Keratinocyte (primary cell): Measurements from ENCODE around the gene NPTXR. TPM values are rescaled to one million over a fixed set of nuclear protein-coding genes. Genes with fewer than 3 reads are reported as not detected.

Experiments
- DNase-seq: peaks from one replicate; pipeline ENCODE4 v3.0.0-alpha.2; 2011; ENCODE audit warnings: low read depth, missing footprints, low spot score
- FAIRE-seq: peaks from 2 replicates; lab custom pipeline; 2011; peaks lifted over from hg19 to GRCh38; lab: Jason Lieb, UNC
- H2AFZ ChIP-seq: 2 replicates; pipeline ENCODE4 v1.6.0; 2012; ENCODE audit warnings: low read length, control low read depth, inconsistent platforms; ENCODE audit not compliant: control insufficient read depth
- H3K27ac ChIP-seq: 2 replicates; pipeline ENCODE4 v1.5.1; 2011; ENCODE audit warnings: low read length; ENCODE audit not compliant: control insufficient read depth, insufficient read depth
- H3K27me3 ChIP-seq: 3 replicates; pipeline ENCODE4 v1.6.0; 2011; ENCODE audit warnings: low read length; ENCODE audit not compliant: control insufficient read depth, insufficient read depth; ENCODE audit errors: extremely low read depth
- H3K36me3 ChIP-seq, 2 experiments: 2 replicates in 1 of 2; 3 replicates in 1 of 2; pipeline ENCODE4 v1.5.1; 2011; ENCODE audit warnings: low read length in 2 of 2, mild to moderate bottlenecking in 1 of 2; ENCODE audit not compliant: control insufficient read depth in 2 of 2, insufficient read depth in 2 of 2; ENCODE audit errors: extremely low read depth in 1 of 2
- H3K4me1 ChIP-seq: 3 replicates; pipeline ENCODE4 v1.5.1; 2011; ENCODE audit warnings: low read length; ENCODE audit not compliant: control insufficient read depth, insufficient read depth; ENCODE audit errors: extremely low read depth
- H3K4me2 ChIP-seq: 3 replicates; pipeline ENCODE4 v1.6.0; 2011; ENCODE audit warnings: low read depth, low read length; ENCODE audit not compliant: control insufficient read depth, insufficient read depth; ENCODE audit errors: extremely low read depth
- H3K4me3 ChIP-seq, 3 experiments: fragments of 200-600 bp in 1 of 3; sonication (generic) in 1 of 3; 2 replicates in 2 of 3; 3 replicates in 1 of 3; pipeline ENCODE4 v1.5.1; 2011 to 2016; ENCODE audit warnings: low read length in 3 of 3, mild to moderate bottlenecking in 3 of 3, control low read depth in 2 of 3, inconsistent platforms in 1 of 3, low read depth in 1 of 3, mixed read lengths in 1 of 3, mixed run types in 1 of 3, moderate library complexity in 1 of 3; ENCODE audit not compliant: control insufficient read depth in 2 of 3, insufficient read depth in 2 of 3; ENCODE audit errors: extremely low read depth in 1 of 3
- H3K79me2 ChIP-seq: 2 replicates; pipeline ENCODE4 v1.6.0; 2012; ENCODE audit warnings: low read length; ENCODE audit not compliant: control insufficient read depth, insufficient read depth
- H3K9ac ChIP-seq: 3 replicates; pipeline ENCODE4 v1.6.0; 2011; ENCODE audit warnings: low read length; ENCODE audit not compliant: control insufficient read depth, insufficient read depth; ENCODE audit errors: extremely low read depth
- H3K9me1 ChIP-seq: 3 replicates; pipeline ENCODE4 v1.6.0; 2011; ENCODE audit warnings: low read length; ENCODE audit not compliant: control insufficient read depth, insufficient read depth; ENCODE audit errors: extremely low read depth
- H3K9me3 ChIP-seq: 2 replicates; pipeline ENCODE4 v1.5.1; 2012; ENCODE audit warnings: low read depth, low read length; ENCODE audit not compliant: control insufficient read depth
- H4K20me1 ChIP-seq: 3 replicates; pipeline ENCODE4 v1.6.0; 2011; ENCODE audit warnings: low read length; ENCODE audit not compliant: control insufficient read depth, insufficient read depth; ENCODE audit errors: extremely low read depth
- EZH2 ChIP-seq: IDR thresholded peaks from one replicate; pipeline ENCODE4 v1.6.1; 2012; ENCODE audit warnings: inconsistent platforms, mild to moderate bottlenecking, low read length, moderate library complexity
- dilution Hi-C: fragments of 300-500 bp; cut with MboI; formaldehyde crosslinking; loops from one replicate; pipeline ENCODE4 v1.7.0; 2020; ENCODE audit warnings: low sequenced_read_pairs; ENCODE audit not compliant: extremely low pct_ligation_motif_present
- polyA plus RNA-seq, 5 experiments: library from polyadenylated mRNA; depleted of rRNA in 3 of 5; stranded (reverse) in 3 of 5; stranded (forward) in 1 of 5; unstranded in 1 of 5; fragments of >200 nt; gene quantifications; 1 replicate in 1 of 5; 2 replicates in 3 of 5; 3 replicates in 1 of 5; pipeline versions ENCODE4 v1.2.1 to v1.2.3, GENCODE V29; 2011 to 2012; ENCODE audit warnings: missing spikeins in 2 of 5, low read depth in 1 of 5, low replicate concordance in 1 of 5
- TF ChIP-seq, protein P1 (sequence below), 3 experiments: IDR thresholded peaks in 1 of 3; conservative IDR thresholded peaks in 1 of 3; optimal IDR thresholded peaks in 1 of 3; 2 replicates in 2 of 3; 3 replicates in 1 of 3; pipeline versions ENCODE3 to v1.5.1; 2011; ENCODE audit warnings: low read length in 3 of 3, mild to moderate bottlenecking in 3 of 3, moderate library complexity in 2 of 3, control low read depth in 1 of 3, inconsistent platforms in 1 of 3; ENCODE audit not compliant: insufficient read depth in 2 of 3; ENCODE audit errors: extremely low read depth in 1 of 3

The NPTXR gene
- polyA plus RNA-seq, 1 donor (not counting 4 experiments of a cell fraction or from before 2014, with no cell fraction given) = 0.03 TPM

GRCh38 chr22:38784856-38785255, 59.0 kb downstream of the NPTXR start:
- dilution Hi-C loops = no loop called here
- no peaks in the 10 kb centered on the region for H3K9me3 ChIP-seq
- peaks cover 0 to 3% of the 10 kb centered on the region in 2 experiments for H3K36me3 ChIP-seq
- H3K9me1 ChIP-seq = no peaks in the 10 kb centered on the region
- H3K27me3 ChIP-seq = no peaks in the 10 kb centered on the region
- no peak overlapping the region for H2AFZ ChIP-seq
- H3K4me1 ChIP-seq = peaks cover 4% of the 10 kb centered on the region
- DNase-seq (no peak), FAIRE-seq (no peak)
- no peak overlapping the region for H3K4me2 ChIP-seq
- H3K79me2 ChIP-seq = no peaks in the 10 kb centered on the region
- no peak overlapping the region for H3K4me3 ChIP-seq
- no peak overlapping the region for H3K9ac ChIP-seq
- H3K27ac ChIP-seq = no peak overlapping the region
- TF ChIP-seq, protein P1, sequence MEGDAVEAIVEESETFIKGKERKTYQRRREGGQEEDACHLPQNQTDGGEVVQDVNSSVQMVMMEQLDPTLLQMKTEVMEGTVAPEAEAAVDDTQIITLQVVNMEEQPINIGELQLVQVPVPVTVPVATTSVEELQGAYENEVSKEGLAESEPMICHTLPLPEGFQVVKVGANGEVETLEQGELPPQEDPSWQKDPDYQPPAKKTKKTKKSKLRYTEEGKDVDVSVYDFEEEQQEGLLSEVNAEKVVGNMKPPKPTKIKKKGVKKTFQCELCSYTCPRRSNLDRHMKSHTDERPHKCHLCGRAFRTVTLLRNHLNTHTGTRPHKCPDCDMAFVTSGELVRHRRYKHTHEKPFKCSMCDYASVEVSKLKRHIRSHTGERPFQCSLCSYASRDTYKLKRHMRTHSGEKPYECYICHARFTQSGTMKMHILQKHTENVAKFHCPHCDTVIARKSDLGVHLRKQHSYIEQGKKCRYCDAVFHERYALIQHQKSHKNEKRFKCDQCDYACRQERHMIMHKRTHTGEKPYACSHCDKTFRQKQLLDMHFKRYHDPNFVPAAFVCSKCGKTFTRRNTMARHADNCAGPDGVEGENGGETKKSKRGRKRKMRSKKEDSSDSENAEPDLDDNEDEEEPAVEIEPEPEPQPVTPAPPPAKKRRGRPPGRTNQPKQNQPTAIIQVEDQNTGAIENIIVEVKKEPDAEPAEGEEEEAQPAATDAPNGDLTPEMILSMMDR (optimal IDR thresholded peaks at IDR 0.05 in 1 of 3, IDR thresholded peaks at IDR 0.05 in 1 of 3, conservative IDR thresholded peaks at IDR 0.05 in 1 of 3; ENCODE audit: extremely low read depth in 1 of 3, insufficient read depth in 2 of 3, low read length in 3 of 3) = no peak
- no peak for TF ChIP-seq EZH2
- no peaks in the 10 kb centered on the region for H4K20me1 ChIP-seq

- H3K27ac ChIP-seq = no peak overlapping the region
- H3K9me3 ChIP-seq = no peaks in the 10 kb centered on the region
- no peaks in the 10 kb centered on the region for H3K9me1 ChIP-seq
- dilution Hi-C loops = no loop called here
- DNase-seq (no peak), FAIRE-seq (no peak)
- no peak for TF ChIP-seq EZH2
- TF ChIP-seq, protein P1 (optimal IDR thresholded peaks at IDR 0.05 in 1 of 3, IDR thresholded peaks at IDR 0.05 in 1 of 3, conservative IDR thresholded peaks at IDR 0.05 in 1 of 3; ENCODE audit: extremely low read depth in 1 of 3, insufficient read depth in 2 of 3, low read length in 3 of 3) = no peak
- no peaks in the 10 kb centered on the region for H4K20me1 ChIP-seq
- no peaks in the 10 kb centered on the region for H3K79me2 ChIP-seq
- H3K4me3 ChIP-seq = no peak overlapping the region
- no peak overlapping the region for H2AFZ ChIP-seq
- H3K27me3 ChIP-seq = no peaks in the 10 kb centered on the region
- peaks cover 4% of the 10 kb centered on the region for H3K4me1 ChIP-seq
- H3K36me3 ChIP-seq = peaks cover 0 to 3% of the 10 kb centered on the region in 2 experiments
- H3K9ac ChIP-seq = no peak overlapping the region
- H3K4me2 ChIP-seq = no peak overlapping the region
Measured at GRCh38 chr22:38784035-38784434, 59.8 kb downstream of the NPTXR start.
